MM.1S (cell line): ENCODE data around the gene ZNF587.
"Not testable (repeated sequence)": the region's sequence is repeated elsewhere in the genome, so short reads cannot be mapped to it uniquely, and the experiment has no call there.

ENCODE experiments used
- DNase-seq: peaks from one replicate; pipeline ENCODE4 v3.0.0-alpha.2; 2015
- H2AFZ ChIP-seq: fragments of 300-600 bp; sonication (generic); 2 replicates; pipeline ENCODE4 v1.6.0; 2016; ENCODE audit warnings: antibody characterized with exemption, low read length
- H3F3A ChIP-seq: fragments of 300-600 bp; sonication (generic); 2 replicates; pipeline ENCODE4 v1.6.1; 2016; ENCODE audit warnings: mild to moderate bottlenecking, antibody characterized with exemption, low read length, moderate library complexity, mixed read lengths; ENCODE audit not compliant: insufficient read depth
- H3K27ac ChIP-seq: fragments of 300-600 bp; sonication (generic); 2 replicates; pipeline ENCODE4 v1.5.1; 2016; ENCODE audit warnings: mild to moderate bottlenecking, low read length
- H3K27me3 ChIP-seq: fragments of 300-600 bp; sonication (generic); replicated peaks from 2 replicates; pipeline ENCODE4 v1.6.0; 2016; ENCODE audit warnings: low read length; ENCODE audit not compliant: insufficient read depth
- H3K36me3 ChIP-seq: fragments of 300-600 bp; sonication (generic); replicated peaks from 2 replicates; pipeline ENCODE4 v1.6.1; 2016; ENCODE audit warnings: mild to moderate bottlenecking, low read length, mixed read lengths; ENCODE audit not compliant: insufficient read depth
- H3K4me1 ChIP-seq: fragments of 300-600 bp; sonication (generic); 2 replicates; pipeline ENCODE4 v1.6.1; 2016; ENCODE audit warnings: low read length, mixed read lengths
- H3K4me2 ChIP-seq: fragments of 300-600 bp; sonication (generic); 2 replicates; pipeline ENCODE4 v1.6.0; 2016; ENCODE audit warnings: low read depth, low read length
- H3K4me3 ChIP-seq: fragments of 300-600 bp; sonication (generic); 2 replicates; pipeline ENCODE4 v1.5.1; 2016; ENCODE audit warnings: low read length, mixed read lengths
- H3K79me2 ChIP-seq: fragments of 300-600 bp; sonication (generic); 2 replicates; pipeline ENCODE4 v1.6.1; 2016; ENCODE audit warnings: mixed run types, low read length, mixed read lengths
- H3K9ac ChIP-seq: fragments of 300-600 bp; sonication (generic); 2 replicates; pipeline ENCODE4 v1.6.1; 2016; ENCODE audit warnings: low read length, mixed read lengths
- H3K9me2 ChIP-seq: fragments of 300-600 bp; sonication (generic); replicated peaks from 2 replicates; pipeline ENCODE4 v1.6.1; 2016; ENCODE audit warnings: mild to moderate bottlenecking, low read length, mixed read lengths; ENCODE audit not compliant: insufficient read depth
- H3K9me3 ChIP-seq: fragments of 300-600 bp; sonication (generic); replicated peaks from 2 replicates; pipeline ENCODE4 v1.6.1; 2016; ENCODE audit warnings: mild to moderate bottlenecking, low read length, mixed read lengths; ENCODE audit not compliant: insufficient read depth
- H4K20me1 ChIP-seq: fragments of 300-600 bp; sonication (generic); 2 replicates; pipeline ENCODE4 v1.6.1; 2016; ENCODE audit warnings: mild to moderate bottlenecking, low read length, moderate library complexity, mixed read lengths; ENCODE audit not compliant: insufficient read depth
- EZH2 ChIP-seq: fragments of 300-600 bp; sonication (generic); optimal IDR thresholded peaks from 2 replicates; pipeline ENCODE3; 2017; ENCODE audit warnings: low read depth, mild to moderate bottlenecking, antibody characterized with exemption, low read length, mixed read lengths
- EZH2phosphoT487 ChIP-seq: fragments of 300-600 bp; sonication (generic); IDR thresholded peaks from 2 replicates; pipeline ENCODE4 v1.6.1; 2018; ENCODE audit warnings: antibody characterized with exemption, low read length
- TF ChIP-seq, protein P1 (sequence below): fragments of 300-600 bp; sonication (generic); IDR thresholded peaks from 2 replicates; pipeline ENCODE4 v1.5.1; 2016; ENCODE audit warnings: antibody characterized with exemption, low read length, mixed read lengths

Gene ZNF587

GRCh38 chr19:57812226-57812625, 37.4 kb upstream of the ZNF587 start:
- no peaks in the 10 kb centered on the region for H3K4me1 ChIP-seq
- no peaks in the 10 kb centered on the region for H4K20me1 ChIP-seq

DNA sequence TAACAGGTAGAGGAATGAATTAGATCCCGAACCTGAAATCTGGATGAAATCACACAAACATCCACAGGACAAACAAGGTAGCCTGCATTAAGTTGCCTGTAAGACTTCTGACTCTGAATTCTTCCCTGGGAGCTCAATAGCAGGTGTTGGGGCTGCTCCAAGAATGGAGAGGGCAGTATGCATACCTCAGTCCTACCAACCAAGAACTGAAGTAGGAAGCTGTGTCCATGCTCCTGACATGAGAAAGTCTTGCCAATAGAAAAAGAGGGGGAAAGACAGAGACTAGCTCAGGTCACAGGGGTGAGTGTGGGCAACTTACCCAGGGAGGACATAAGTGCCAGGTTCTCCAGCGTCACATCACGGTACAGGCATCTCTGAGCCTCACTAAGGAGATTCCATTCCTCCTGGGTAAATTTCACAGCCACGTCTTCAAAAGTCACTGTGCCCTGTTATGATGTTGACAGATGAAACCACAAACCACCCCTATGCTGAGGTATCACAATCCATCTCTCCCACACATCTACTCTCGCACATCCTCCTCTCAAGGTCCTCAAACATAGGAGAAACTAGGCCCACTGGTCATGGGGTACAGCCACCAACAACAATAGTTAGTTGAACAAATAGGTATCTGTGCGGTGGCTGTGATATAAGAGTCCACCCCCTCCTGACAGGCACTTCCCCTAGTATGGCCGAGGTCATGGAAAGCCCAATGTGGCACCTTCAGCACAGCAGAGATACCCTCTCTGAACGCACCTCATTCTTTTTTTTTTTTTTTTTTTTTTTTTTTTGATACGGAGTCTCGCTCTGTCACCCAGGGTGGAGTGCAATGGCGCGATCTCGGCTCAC, 36.5 kb upstream of the ZNF587 start:
- H3K27me3 ChIP-seq, H3F3A ChIP-seq, DNase-seq, H3K4me3 ChIP-seq, H4K20me1 ChIP-seq, H3K36me3 ChIP-seq, H2AFZ ChIP-seq, H3K4me2 ChIP-seq, H3K27ac ChIP-seq, H3K4me1 ChIP-seq, H3K9me2 ChIP-seq, H3K9me3 ChIP-seq, H3K9ac ChIP-seq: not testable (repeated sequence)
- peaks cover 13% of the 10 kb centered on the region for H3K79me2 ChIP-seq

More at GRCh38 chr19:57812226-57812625, 37.4 kb upstream of the ZNF587 start:
- no peak for TF ChIP-seq EZH2phosphoT487
- TF ChIP-seq, protein P1, sequence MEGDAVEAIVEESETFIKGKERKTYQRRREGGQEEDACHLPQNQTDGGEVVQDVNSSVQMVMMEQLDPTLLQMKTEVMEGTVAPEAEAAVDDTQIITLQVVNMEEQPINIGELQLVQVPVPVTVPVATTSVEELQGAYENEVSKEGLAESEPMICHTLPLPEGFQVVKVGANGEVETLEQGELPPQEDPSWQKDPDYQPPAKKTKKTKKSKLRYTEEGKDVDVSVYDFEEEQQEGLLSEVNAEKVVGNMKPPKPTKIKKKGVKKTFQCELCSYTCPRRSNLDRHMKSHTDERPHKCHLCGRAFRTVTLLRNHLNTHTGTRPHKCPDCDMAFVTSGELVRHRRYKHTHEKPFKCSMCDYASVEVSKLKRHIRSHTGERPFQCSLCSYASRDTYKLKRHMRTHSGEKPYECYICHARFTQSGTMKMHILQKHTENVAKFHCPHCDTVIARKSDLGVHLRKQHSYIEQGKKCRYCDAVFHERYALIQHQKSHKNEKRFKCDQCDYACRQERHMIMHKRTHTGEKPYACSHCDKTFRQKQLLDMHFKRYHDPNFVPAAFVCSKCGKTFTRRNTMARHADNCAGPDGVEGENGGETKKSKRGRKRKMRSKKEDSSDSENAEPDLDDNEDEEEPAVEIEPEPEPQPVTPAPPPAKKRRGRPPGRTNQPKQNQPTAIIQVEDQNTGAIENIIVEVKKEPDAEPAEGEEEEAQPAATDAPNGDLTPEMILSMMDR = no peak
- no peak for TF ChIP-seq EZH2
- Histone ChIP-seq H3K9me2 (no peaks in the 10 kb centered on the region), H2AFZ (no peak overlapping the region), H3K27me3 (no peaks in the 10 kb centered on the region), H3K4me2 (no peak overlapping the region), H3F3A (no peaks in the 10 kb centered on the region), H3K9ac (no peak overlapping the region), H3K27ac (no peak overlapping the region), H3K36me3 (0 out of 2 replicates have a peak, but pooled peaks cover 4% of the 10 kb centered on the region), H3K9me3 (no peaks in the 10 kb centered on the region), H3K4me3 (no peak overlapping the region), H3K79me2 (peaks cover 13% of the 10 kb centered on the region)
- DNase-seq = no peak

GRCh38 chr19:57813919-57814504, 35.6 kb upstream of the ZNF587 start:
- Histone ChIP-seq H3K4me1 (no peaks in the 10 kb centered on the region), H2AFZ (peak overlapping the region; percentile 90), H3K4me2 (peak overlapping the region; percentile 82), H3F3A (no peaks in the 10 kb centered on the region), H3K79me2 (peaks cover 13% of the 10 kb centered on the region), H3K9ac (peak overlapping the region; percentile 82), H4K20me1 (no peaks in the 10 kb centered on the region), H3K36me3 (no peaks in the 10 kb centered on the region), H3K27me3 (no peaks in the 10 kb centered on the region), H3K9me3 (no peaks in the 10 kb centered on the region), H3K27ac (peak overlapping the region; percentile 35; the same call in 1 of the 2 replicates), H3K4me3 (peak overlapping the region; percentile 91), H3K9me2 (no peaks in the 10 kb centered on the region)
- no peak for DNase-seq
- TF ChIP-seq EZH2phosphoT487 (no peak), EZH2 (no peak)
- TF ChIP-seq, protein P1 = no peak
